GM21825 (cell line): ENCODE results near the gene BORCS8.

Experiments used
- ATAC-seq: cut with Tn5 transposase; IDR thresholded peaks from one replicate; pipeline ENCODE4 v1.9.1; 2021; ENCODE audit warnings: mild to moderate bottlenecking, moderate library complexity; ENCODE audit not compliant: unreplicated experiment

Gene BORCS8

DNA sequence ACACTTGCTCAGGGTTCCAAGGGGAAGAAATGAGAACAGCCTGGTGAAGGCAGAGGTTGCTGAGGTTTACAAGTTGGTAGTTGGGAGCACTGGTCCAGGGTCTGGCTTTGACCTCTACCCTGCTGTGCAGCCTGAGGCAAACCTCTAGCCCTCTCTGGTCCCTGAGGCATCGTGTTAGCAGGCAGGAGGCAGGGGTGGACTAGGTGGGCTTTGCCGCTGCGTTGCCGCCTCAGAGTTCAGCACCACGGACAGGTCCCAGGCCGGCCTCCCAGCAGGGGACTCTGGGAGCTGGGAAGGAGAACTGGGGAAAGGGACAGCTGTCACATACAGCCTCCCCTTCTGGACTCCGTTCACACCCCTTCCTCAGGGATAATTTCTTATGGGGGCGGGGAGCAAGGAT, 22.9 kb upstream of the BORCS8 start:
- ATAC-seq, result no peak

DNA sequence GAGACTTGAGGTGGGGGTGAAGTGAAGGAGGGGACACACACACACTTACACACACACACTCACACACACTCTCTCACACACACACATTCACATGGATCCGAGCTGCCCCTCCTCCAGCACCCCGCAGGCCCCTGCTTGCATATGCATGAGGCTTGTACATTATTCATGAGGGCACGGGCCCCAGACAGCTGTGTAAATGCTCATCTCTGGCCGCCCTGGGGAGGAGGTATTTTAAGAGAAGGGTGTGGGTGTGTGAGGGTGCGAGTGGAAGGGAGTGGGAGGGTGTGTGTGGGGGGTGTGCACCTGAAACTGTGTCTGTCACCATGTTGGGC, 22.2 kb upstream of the BORCS8 start:
- ATAC-seq, result no peak

DNA sequence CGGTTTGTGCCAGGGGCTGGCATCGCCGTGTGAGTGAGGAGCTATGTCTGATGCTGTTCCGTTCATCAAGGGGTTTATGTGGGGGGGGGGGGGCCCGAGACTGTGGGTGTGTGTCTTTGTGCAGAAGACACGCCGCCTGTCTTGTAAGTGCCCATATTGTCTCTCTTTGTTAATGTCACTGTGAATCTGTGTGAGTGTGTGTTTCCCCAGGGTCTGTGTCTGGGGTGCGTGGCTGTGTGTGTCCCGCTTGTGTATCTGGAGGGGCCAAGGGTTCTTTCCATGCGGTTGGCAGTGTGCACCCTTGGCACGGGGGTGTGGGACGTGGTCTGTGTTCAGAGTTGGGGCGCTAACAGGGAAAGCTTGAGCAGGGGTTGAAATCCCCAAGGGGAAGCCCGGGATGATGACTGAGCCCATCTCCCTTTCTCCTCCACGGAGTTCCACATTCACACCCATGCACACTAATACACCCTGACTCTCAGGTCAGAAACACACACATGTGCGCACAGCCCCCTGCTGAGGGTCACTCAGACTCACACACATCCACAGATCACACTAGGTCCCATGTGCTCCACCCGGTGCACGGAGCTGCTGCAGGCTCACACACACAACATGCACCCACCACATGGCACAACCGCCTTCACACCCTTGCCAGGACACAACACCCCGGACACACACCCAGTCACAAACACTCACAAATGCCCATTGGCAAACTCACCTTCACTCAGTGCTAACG, 21.6 kb upstream of the BORCS8 start:
- no peak for ATAC-seq

DNA sequence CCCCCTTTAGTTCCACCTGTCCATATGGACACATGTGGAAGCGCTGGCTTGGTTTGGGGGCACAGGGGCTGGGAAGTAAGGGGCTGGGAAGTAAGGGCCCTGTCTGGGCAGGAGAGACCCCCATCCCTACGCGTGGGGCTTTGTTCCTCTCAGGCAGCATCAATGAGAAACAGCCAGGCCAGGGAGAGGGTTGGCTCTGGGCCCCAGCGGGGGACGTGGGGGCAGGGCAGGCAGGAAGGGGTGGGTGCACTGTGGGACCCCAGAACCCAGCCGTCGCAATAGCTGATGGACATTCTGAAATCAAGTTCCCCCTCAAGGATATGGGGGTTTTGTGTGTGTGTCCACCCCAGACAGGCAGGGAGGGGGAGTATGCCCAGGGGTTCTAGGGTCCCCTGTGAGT, 21.0 kb upstream of the BORCS8 start:
- ATAC-seq, result no peak

DNA sequence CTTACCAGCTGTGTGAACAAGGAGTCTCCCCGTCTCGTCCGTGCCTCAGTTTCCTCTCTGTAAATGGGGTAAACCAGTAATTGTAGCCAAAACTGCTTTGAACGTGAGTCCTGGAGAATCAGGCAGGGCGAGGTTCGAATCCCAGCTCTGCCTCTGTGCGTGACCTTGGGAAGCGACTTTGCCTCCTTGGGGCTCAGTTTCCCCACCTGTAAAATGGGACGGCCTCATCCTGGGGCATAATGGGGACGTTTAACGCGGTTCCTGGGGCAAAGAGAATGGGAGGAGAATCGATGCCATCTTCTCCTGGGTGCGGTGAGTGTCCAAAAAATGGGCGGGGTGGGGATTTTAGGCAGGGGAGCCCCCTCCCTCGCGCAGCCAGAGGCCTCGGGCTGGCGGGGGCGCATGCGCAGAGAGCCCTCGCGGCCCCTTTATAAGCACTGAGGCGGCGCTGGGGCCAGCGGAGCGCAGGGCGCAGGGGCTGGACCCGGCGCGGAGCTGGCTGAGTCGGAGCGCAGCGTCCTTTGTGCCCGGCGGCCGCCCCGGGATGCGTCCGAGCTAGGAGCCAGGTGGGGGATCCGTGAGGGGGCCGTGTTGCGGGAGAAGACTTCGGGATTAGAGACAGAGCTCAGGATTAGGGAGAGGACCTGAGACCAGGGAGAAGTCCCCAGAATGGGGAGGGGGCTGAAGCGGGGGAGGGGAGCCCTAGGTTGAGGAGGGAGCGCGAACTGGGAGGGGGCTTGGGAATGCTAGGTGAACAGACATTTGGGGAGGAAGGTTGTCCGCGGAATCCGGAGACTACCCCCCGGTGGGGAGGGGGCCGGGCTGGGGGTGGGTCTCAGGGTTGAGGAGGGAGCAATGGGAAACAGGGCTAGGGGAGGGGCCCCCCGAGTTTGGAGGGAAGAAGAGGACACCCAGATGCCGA, 19.8 kb upstream of the BORCS8 start, which contains the start of gene NCAN:
Gene NCAN, plus strand, starts transcription at position 460 of the 922 bp plus-strand sequence. CDS start 4,996 bp downstream, outside the sequence.
- ATAC-seq, result no peak

DNA sequence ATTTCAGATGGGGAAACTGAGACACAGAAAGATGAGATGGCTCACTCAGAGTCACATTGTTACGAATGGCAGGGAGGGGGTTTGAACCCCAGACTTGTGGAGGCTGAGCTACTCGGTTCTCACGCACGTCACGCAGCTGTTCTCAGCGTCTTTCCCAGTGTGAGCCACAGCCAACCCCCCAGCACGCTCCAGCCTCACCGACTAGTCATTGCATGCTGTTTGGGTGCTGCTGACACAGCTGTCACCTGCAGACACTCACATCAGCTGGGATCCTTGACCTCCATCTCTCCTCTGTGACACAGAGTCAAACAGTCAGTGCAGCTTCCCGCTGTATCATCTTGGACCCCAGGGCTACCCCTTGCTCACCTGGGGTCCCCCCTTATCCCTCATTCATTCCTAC, 17.4 kb upstream of the BORCS8 start:
- no peak for ATAC-seq

DNA sequence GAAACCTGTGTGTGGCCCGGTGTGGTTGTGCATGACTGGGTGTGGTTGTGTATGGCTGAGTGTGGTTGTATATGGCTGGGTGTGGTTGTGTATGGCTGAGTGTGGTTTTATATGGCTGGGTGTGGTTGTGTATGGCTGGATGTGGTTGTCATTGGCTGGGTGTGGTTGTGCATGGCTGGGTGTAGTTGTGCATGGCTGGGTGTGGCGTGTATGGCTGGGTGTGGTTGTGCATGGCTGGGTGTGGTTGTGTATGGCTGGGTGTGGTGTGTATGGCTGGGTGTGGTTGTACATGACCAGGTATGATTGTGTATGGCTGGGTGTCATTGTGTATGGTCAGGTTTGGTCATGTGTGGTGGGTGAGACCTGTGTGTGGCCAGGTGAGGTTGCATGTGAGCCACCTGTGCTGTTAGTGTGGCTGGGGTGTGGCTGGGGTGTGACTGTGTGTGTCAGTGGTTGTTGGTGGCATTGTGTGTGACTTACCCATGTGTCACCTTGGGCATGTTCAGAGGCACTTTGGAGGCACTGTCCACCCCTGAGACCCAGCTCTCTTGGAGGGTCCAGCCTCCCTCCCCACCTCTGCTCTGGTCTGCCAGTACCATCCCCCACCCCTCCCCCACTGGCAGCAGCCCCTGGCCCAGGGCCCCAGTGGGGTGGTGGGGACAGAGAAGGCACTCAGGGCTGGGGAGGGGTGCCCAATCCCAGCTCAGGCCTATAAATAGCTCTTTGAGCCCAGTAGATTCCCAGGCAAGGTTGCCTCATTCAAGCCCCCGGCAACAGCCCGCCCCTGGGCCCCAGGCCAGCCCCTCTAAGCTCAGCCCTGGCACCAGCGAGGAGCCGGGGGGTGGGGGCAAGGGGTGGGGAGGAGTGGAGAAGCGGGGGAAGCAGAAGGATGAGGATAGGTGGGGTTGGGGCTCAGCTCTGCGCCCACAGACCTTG, 16.0 kb upstream of the BORCS8 start:
- no peak for ATAC-seq

DNA sequence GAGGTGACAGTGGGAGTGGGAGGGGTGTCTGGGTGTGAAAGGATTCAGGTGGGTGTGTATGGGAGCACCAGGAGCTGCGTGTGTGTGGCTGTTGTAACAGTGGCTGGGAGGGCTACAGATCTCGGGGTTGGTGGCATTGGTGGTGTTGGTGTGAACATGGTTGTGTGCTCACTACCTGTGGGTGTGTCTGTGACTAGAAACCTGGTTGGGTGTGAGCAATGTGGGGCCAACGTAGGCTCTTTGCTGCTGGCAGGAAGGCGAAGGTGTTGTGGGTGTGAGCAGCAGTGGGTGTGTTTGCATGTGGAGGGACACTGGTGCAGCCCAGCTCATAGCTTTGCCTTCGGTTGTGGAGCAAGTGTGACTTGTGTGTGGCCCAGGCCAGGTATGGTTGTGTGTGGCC, 15.0 kb upstream of the BORCS8 start:
- no peak for ATAC-seq

DNA sequence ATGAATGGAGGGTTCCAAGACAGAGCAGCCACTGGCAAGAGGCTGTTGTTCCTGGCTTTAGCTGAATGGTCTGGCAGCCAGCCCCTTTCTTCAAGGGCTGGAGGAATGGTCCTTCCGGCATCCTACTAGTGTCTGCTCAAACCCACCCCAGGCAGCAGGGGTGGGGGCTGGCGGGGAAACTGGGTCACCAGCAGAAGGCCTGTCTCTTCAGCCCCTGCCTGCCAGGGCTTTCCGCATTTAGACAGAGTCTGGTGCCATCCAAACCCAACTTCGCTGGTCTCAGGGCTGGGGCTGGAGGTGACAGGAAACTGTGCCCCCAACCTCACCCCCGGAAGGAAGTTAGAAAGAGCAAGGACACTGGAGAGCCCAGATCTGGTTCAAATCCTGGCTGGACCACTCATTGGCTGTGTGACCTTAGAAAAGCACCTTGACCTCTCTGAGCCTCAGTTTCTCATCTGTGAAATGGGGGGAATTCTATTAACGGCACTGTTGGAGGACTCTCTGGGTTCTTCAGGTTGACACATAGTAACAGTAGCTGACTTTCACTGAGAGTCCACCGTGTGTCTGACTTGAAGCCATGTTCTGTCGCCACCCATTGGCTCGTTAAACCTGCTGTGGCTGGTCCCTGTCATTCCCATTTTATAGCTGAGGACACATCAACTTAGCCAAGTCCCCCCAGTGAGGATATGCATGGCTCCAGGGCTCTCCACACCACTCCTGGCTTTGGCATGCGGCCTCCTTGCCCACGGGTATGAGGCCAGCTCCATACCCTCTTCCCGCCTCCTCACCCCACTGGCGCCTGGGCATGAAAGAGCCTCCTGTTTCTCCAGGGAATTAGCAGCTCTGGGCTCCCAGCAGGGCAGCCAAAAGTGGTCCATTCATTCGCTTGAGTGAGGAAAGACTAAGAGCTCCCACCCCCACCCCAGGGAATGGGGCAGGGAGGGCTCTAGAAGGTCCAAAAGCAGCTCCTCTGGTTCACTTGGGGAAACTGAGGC, 13.8 kb upstream of the BORCS8 start:
- ATAC-seq, result no peak

DNA sequence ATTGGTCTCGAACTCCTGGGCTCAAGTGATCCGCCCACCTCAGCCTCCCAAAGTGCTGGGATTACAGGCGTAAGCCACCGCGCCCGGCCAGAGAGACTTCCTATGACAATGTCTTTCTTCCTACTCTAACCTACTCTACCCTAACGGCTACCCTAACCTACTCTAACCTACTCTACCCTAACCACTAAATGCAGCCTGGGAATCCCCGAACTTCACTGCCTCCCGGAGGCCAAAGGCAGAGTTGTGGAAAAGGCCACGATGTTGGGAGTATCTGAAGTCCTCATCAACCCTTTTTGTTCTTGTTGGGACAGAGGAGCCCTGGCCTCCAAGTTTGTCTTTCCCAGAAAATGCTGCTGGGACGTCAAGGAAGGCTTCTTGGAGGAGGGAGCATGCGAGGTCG, 12.2 kb upstream of the BORCS8 start:
- ATAC-seq, result no peak

DNA sequence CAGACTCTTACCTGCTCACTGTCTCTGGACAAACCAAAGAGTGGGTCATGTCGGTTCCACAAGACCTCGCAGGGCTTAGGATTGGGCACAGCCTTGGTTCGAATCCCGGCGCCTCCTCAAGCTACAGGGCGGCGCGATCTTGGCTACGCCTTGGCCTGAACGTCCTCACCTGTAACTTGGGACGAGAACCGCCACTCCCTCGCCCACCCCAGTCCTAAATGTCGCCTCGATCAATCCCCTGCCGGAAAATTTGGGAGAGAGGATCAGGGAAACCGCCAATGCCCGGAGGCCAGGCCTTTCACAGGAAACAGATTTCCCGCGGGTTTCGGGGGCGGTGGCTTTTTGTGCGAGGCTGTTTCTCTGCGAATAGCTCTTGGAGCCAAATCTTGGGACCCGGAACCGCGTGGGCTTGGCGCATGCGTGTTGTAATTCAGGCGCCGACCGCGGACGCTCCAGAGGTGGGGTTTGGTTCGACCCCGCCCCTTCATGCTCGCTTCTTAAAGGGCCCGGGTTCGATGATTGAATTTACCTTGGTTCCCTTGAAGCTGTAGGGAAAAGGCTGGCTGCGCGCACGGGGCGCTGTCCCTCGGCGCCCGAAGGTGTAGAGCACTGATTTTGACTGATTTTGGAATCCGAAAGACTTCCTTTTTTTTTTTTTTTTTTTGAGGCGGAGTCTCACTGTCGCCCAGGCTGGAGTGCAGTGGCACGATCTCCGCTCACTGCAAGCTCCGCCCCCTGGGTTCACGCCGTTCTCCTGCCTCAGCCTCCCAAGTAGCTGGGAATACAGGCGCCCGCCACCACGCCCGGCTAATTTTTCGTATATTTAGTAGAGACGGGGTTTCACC, 11.3 kb upstream of the BORCS8 start, which contains the start of gene NR2C2AP:
Gene NR2C2AP, minus strand, starts transcription at position 403 of the 845 bp plus-strand sequence. Its CDS starts 354 bp downstream, at position 49.
- peak; percentile 67 for ATAC-seq

DNA sequence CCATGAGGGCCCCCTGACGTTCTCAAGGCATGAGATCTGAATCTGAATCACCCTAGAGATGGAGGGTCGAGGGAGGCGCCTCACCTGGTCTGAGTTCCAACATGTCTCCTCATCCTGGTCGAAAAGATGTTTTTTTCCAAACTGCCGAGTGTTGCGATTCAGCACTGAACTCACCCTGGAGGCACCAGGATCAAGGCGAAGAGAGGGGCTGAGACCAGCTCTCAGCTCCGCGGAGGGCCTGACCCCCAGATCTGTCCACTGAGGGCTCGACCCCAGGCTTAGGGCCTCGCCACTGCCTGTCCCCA, 10.7 kb upstream of the BORCS8 start:
- no peak for ATAC-seq

DNA sequence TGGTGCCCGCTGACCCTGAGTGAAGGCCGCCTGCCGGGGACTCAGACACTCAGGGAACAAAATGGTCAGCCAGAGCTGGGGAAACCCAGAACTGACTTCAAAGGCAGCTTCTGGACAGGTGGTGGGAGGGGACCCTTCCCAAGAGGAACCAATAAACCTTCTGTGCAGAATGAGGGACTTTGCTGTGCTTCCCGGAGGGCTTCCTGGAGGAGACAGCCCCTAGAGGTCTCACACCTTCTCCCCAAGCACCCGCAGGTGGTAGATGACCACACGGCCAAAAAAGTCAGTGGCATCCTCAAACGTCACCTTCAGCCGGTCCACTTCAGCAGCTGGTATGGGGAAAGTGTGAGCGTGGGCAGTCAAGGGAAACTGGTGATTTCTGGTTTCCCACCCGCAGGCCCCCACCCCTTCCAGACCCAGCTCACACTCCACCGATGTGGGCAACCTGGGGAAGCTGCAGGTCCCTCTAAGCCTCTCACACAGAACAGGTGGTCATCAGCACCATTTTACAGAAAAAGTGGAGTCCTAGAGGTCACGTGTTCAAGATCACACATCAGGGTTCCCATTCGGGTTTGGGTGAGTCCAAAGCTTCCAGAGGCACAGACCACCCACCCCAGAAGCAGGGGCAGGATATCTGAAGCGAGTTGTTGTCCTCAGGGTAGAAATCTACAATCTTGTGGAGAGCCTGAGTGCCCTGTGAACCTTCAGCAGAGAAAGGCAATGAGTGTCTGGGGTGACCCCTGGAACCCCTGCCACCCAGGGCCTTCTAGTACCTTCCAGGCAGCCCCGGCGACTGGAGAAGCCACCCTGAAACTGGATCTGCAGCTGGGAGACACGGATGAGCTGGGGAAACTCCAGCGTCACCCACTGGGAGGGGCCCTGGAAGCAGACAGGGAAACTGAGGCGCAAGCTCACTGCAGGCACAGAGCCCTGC, 10.0 kb upstream of the BORCS8 start:
- ATAC-seq, result no peak

DNA sequence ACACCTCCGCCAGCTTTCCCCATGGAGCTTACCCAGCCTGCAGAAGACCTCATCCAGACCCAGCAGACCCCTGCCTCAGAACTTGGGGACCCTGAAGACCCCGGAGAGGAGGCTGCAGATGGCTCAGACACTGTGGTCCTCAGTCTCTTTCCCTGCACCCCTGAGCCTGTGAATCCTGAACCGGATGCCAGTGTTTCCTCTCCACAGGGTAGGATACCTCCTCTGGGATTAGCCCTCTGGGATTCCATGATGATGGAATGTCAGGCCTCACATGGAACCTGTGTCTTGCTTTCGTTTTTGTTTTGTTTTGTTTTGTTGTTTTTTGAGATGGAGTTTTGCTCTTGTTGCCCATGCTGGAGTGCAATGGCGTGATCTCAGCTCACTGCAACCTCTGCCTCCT, 2.0 kb upstream of the BORCS8 start:
- no peak for ATAC-seq

DNA sequence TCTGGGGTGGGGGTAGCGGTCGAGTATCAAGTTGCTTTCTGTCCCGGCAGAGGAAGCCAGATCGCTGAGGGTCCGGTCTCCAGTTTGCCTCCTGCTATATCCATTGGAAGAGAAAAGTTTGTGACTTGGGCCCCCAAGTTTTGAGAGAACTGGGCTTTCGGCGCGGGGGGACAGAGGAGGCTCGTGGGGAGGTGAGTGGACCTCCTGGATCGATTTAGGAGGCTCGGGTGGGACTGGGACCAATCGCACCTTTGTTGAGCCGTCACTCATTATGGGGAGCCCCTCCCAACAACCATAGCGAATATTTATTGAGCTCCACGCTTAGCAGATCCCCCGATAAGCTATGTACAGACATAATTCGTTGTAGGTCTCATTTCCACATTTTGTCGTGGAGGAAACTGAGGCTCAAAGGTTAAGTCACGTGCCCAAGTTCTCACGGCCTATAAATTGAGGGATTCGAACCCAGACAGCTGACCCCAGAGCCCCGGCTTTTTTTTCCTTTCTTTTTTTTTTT, 1.0 kb upstream of the BORCS8 start:
- no peak for ATAC-seq

DNA sequence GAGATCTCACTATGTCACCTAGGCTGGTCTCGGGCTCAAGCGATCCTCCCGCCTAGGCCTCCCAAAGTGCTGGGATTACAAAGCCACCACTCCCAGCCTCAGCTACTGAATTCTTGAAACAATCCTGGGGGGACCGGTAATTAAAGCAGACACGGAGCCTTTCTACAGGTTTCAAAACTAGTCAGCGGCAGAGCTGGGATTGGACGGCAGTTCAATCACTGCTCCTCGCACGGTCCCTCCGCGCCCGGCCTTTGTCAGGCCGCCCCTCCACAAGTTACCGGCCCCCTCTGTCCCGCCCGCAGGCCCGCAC, 229 bp downstream of the BORCS8 start:
- ATAC-seq, result no peak

DNA sequence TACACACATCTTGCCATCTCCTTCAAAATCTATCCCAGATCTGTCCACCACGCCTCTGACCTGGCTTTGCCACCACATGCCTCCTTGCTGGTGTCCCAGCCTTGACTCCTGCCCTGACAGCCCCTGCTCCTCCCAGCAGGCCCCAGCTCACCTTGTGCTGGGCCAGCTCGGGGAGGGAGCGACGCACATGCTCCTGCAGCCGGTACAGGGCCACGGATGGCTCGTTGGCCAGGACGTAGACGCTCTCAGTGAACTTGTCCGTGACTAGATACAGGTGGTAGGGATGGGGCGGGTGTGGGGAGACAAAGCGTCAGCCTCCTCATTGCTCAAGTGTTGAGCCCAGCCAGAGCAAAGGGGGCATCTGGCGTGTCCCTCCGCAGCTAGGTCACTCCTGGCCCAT, 5.2 kb downstream of the BORCS8 start:
- ATAC-seq, result no peak
